ENCODE measurements around the gene ZNF579.

Gene ZNF579

GRCh38 chr19:55580628-55581144, at the start of gene ZNF579:
TSS of gene ZNF579 (minus strand) at chr19:55580848. CDS start at chr19:55579639, 1,209 bp downstream.
- no peak for TF ChIP-seq CTCF (conservative IDR thresholded peaks at IDR 0.05)
- peak within 1 kb of the TSS; percentile 92 for H3K27ac ChIP-seq

- no peak overlapping the region for H3K27ac ChIP-seq
- no peak for TF ChIP-seq CTCF (conservative IDR thresholded peaks at IDR 0.05)
Observed at GRCh38 chr19:55626350-55626749, 45.7 kb upstream of the ZNF579 start.

- TF ChIP-seq CTCF (conservative IDR thresholded peaks at IDR 0.05), result no peak
- peak overlapping the region; percentile 80 for H3K27ac ChIP-seq
Observed at GRCh38 chr19:55625004-55625326, 44.3 kb upstream of the ZNF579 start.

GRCh38 chr19:55624109-55625003, 43.7 kb upstream of the ZNF579 start, which contains the start of gene ZNF784:
TSS of gene ZNF784 (minus strand) at chr19:55624566. CDS start at chr19:55624561, 5 bp downstream.
- TF ChIP-seq CTCF (conservative IDR thresholded peaks at IDR 0.05), result no peak
- H3K27ac ChIP-seq, result peak within 1 kb of the TSS; percentile 80

- no peak for TF ChIP-seq CTCF (conservative IDR thresholded peaks at IDR 0.05)
- H3K27ac ChIP-seq, result peak overlapping the region; percentile 80
Observed at GRCh38 chr19:55623561-55623960, 42.9 kb upstream of the ZNF579 start.

GRCh38 chr19:55623130-55623529, 42.5 kb upstream of the ZNF579 start:
- no peak for TF ChIP-seq CTCF (conservative IDR thresholded peaks at IDR 0.05)
- no peak overlapping the region for H3K27ac ChIP-seq

- no peak overlapping the region for H3K27ac ChIP-seq
- no peak for TF ChIP-seq CTCF (conservative IDR thresholded peaks at IDR 0.05)
Observed at GRCh38 chr19:55622242-55622969, 41.8 kb upstream of the ZNF579 start.

Measured in VCaP (cell line).